GM21786 (cell line): ENCODE data around the gene CDC42SE2.
A peak's percentile ranks its signal among the peaks of the same experiment; 100 is the strongest.
"Not testable (repeated sequence)": the region's sequence is repeated elsewhere in the genome, so short reads cannot be mapped to it uniquely, and the experiment has no call there.

Source experiments
- ATAC-seq: cut with Tn5 transposase; IDR thresholded peaks from one replicate; pipeline ENCODE4 v1.9.1; 2021; ENCODE audit not compliant: unreplicated experiment

The CDC42SE2 gene

GRCh38 chr5:131277875-131278740, 14.3 kb downstream of the CDC42SE2 start:
- ATAC-seq, result no peak

- ATAC-seq, result not testable (repeated sequence)
Measured at GRCh38 chr5:131278741-131279124, 14.9 kb downstream of the CDC42SE2 start.

GRCh38 chr5:131279204-131279603, 15.4 kb downstream of the CDC42SE2 start:
- no peak for ATAC-seq

- ATAC-seq, result no peak
Measured at GRCh38 chr5:131280417-131280816, 16.6 kb downstream of the CDC42SE2 start.

DNA sequence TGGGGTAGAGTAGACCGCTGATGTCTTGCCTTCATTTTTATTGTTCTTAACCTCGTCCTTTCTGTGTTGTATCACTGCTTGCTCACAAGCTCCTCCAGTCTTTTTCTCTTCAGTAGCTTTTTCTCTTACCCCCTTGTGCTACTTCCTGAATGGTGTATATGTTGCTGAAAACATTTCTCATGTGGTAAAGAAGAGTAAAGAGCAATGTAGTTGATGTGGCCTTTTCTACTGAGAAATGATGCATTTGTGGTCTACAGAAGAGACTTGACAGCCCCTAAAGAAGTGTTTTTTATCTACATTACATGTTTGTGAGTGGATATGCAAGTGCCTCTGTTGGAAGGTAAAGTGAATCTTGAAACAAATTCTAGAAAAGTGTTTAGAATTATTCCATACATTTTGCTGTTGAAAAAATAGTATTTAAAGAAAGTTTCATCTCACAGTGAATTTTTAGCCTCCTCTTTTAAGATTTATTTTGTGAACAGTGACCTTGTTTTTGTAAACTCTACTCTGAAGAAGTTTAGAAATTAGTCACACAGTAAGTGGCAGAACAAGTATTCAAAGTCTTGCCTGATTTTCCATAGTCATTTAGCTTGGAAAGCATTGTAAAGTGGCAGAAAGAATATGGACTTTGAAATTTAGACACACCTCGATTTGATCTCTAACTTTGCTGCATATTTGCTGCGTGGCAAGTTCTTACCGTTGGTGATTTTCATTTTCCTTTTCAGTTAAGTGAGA, 17.4 kb downstream of the CDC42SE2 start:
- peak; percentile 51 for ATAC-seq

DNA sequence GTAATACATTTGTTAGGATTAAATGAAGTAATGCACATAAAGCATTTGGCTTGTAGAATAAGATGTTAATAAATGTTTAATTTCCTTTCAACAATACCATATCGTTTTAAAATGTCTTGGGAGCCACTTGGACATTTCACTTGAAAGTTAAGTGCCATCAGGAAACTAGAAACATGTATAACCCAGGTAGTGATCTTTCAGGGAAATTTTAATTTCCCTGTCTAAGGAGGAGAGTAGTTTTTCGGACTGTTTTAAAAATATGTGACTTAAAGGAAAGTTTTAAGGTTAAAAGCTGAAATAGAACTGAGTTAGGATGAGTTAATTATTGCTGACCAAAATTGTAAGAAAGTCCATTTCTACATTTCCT, 18.0 kb downstream of the CDC42SE2 start:
- no peak for ATAC-seq

DNA sequence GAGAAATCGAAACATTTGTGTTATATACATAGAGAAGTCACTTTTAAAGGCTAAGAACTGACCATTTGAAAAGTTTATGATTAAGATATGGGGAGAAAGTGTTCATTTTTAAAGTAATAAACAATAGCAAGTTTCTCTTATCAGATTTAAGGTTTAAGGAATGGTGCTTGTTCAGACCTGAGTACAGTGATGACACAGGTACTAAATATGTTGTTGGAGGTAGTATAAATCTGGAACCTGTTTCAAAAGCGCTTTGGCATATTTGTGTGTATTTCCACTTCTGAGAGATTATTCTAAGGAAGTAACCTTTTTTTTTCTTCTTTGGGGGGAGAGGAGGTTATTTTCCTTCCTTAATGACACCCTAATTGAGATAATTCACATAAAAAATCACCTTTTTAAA, 18.4 kb downstream of the CDC42SE2 start:
- no peak for ATAC-seq

- ATAC-seq, result peak; percentile 33
Measured at GRCh38 chr5:131285703-131286399, 22.0 kb downstream of the CDC42SE2 start.

GRCh38 chr5:131286400-131286715, 22.5 kb downstream of the CDC42SE2 start:
- ATAC-seq, result no peak

DNA sequence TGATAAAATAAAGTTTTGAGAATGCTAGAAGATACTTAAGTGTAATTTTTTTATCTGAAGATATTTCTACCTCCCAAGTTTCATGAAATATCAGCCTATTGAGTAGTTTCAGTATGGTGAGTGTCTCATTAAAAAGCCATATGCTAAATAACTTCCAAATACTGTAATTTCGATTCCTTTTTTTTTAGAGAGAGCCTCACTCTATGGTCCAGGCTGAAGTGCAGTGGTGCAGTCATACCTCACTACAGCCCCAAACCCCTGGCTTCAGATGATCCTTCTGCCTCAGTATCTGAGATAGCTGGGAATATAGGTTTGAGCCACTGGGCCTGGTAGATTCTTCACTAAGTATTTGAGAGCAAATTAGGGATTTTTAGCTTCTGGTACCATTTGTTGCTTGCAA, 24.5 kb downstream of the CDC42SE2 start:
- ATAC-seq, result no peak

DNA sequence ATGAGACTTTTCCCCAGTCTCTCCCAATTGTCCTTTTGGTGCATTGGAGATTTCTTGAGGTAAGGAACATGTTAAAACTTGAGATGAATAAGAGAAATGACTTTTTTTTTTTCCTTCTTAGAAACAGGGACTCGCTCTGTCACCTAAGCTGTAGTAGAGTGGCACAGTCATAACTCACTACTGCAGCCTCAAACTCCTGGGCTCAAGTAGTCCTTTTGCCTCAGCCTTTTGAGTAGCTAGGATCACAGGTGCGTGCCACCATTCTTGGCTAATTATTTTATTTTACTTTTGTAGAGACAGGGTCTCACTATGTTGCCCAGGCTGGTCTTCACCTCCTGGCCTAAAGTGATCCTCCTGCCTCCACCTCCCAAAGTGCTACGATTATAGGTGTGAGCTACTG, 25.9 kb downstream of the CDC42SE2 start:
- no peak for ATAC-seq

GRCh38 chr5:131296213-131296672, 32.4 kb downstream of the CDC42SE2 start:
- ATAC-seq, result no peak

GRCh38 chr5:131297886-131298285, 34.0 kb downstream of the CDC42SE2 start:
- ATAC-seq, result no peak

DNA sequence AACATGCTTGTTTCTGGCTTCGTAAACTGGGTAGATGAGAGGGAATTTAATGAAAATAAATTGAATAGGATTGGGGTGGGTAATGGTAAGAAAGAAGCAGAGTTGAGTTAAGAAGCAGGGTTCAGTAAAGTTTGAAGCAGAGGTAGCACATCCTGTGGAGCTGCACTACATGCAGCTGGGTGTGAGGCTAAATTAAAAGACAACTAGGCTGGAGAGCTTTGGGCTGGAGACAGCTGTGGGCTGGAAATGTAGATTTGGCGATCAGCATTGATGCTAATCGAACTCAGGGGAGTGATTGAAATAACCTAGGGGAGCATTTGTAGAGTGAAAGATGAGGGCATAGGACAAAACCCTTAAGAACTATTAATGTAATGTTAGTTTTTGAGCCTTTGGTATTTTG, 35.6 kb downstream of the CDC42SE2 start:
- no peak for ATAC-seq

- no peak for ATAC-seq
Measured at GRCh38 chr5:131302506-131302905, 38.7 kb downstream of the CDC42SE2 start.

GRCh38 chr5:131303537-131303936, 39.7 kb downstream of the CDC42SE2 start:
- ATAC-seq, result no peak

GRCh38 chr5:131304414-131304813, 40.6 kb downstream of the CDC42SE2 start:
- ATAC-seq, result no peak

GRCh38 chr5:131305138-131305689, 41.4 kb downstream of the CDC42SE2 start:
- no peak for ATAC-seq

GRCh38 chr5:131305906-131306305, 42.1 kb downstream of the CDC42SE2 start:
- ATAC-seq, result no peak

GRCh38 chr5:131312235-131312772, 48.5 kb downstream of the CDC42SE2 start:
- ATAC-seq, result not testable (repeated sequence)

DNA sequence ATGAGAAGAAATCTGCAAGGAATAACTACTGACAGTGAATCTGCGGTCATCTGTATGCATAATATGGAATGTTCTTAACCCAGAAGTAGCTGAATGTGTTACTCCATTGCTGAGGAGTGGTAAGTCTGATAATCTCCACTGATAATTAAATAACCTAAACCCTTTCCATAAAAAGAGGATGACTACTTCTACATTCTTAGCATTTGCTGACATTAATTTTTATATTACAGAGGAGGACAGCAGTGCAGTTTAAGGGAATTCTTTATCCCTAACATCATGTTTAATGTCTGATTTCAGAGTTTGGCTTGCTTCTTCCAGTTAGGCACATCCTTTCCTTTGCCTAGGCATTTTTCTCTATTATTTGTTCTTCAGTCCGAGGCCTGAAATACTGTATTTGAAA, 52.2 kb downstream of the CDC42SE2 start:
- no peak for ATAC-seq
